ENCODE data around the gene SLC3A2. TPM values are rescaled to one million over a fixed set of nuclear protein-coding genes. Genes with fewer than 3 reads are reported as not detected.

SLC3A2 gene
- total RNA-seq, 1 experiment from 2014 or later: 334 TPM

DNA sequence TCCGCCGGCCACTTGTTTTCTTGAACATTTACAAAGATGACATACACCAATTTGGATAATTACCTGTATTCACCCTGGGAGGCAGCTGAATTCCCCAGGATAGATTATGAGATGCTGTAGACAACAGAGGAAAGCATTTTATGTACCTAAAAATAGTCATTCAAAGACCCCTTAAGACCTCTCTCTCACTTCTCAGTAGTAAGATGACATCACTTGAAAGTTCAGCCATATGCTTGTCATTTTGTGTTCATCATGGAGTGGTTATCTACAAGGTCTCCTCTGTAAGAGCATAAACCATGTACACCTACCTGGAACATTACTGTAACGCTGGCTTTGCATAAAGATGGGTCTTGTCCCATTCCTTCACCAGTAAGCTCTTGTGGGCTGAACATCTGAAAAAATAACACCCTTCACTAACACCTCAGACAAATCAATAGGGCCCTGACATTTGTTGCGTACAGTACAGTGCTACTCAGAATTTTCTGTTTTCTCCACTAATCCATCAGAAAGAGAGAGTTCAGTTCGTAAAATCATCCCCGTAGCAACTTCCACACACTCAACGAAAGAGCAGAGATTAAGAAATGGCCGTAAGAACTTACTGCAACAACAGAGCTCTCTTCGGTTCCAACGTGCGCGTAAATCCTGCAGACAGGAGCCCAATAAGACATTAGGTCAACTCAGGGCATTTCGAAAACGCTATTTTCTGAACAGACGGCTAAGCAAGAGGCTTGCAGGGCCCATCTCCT is 25.7 kb upstream of the SLC3A2 start:
- ATAC-seq: no peak
- Mint-ChIP-seq H3K4me3 (peak overlapping the region; percentile 99), H3K9me3 (no peaks in the 10 kb centered on the region), H3K4me1 (peaks cover 55% of the 10 kb centered on the region), H3K36me3 (peaks cover 57% of the 10 kb centered on the region), H3K27ac (peak overlapping the region; percentile 95), H3K27me3 (ENCODE audit: low read depth) (0 out of 2 replicates have a peak, but pooled peaks cover 4% of the 10 kb centered on the region)
- POLR2A ChIA-PET: interaction anchor here (0.7 to 3.9 kb wide), 15 partner anchors 10 to 190 kb away, joined by 3 to 69 read pairs (median 5); partner anchors contain the start of genes C11orf98, CSKMT, NXF1 and SLC3A2
- CTCF ChIA-PET: no interaction called here
- DNase-seq (ENCODE audit: low spot score): no peak
- TF ChIP-seq SP1 (CRISPR knock-in tag; conservative IDR thresholded peaks at IDR 0.05) (no peak), TEAD1 (CRISPR knock-in tag; IDR thresholded peaks at IDR 0.05) (no peak), MYBL2 (CRISPR knock-in tag; IDR thresholded peaks at IDR 0.05) (no peak), ZNF671 (CRISPR knock-in tag; IDR thresholded peaks at IDR 0.05) (peak; percentile 80; the same call in 1 of the 2 replicates), KAT7 (CRISPR knock-in tag; IDR thresholded peaks at IDR 0.05; ENCODE audit: borderline replicate concordance) (peak; percentile 17; the same call in 1 of the 2 replicates), SMAD3 (CRISPR knock-in tag; IDR thresholded peaks at IDR 0.05; ENCODE audit: borderline replicate concordance) (no peak), ESRRA (CRISPR knock-in tag; IDR thresholded peaks at IDR 0.05; ENCODE audit: borderline replicate concordance) (no peak), JAZF1 (CRISPR knock-in tag; IDR thresholded peaks at IDR 0.05) (no peak), ZNF263 (CRISPR knock-in tag; IDR thresholded peaks at IDR 0.05; ENCODE audit: low read depth) (no peak), NR2C2 (CRISPR knock-in tag; IDR thresholded peaks at IDR 0.05) (no peak), SMAD4 (CRISPR knock-in tag; IDR thresholded peaks at IDR 0.05) (0 out of 2 replicates have a peak, but pooled peaks have one; percentile 72)
- TF ChIP-seq, protein P1, sequence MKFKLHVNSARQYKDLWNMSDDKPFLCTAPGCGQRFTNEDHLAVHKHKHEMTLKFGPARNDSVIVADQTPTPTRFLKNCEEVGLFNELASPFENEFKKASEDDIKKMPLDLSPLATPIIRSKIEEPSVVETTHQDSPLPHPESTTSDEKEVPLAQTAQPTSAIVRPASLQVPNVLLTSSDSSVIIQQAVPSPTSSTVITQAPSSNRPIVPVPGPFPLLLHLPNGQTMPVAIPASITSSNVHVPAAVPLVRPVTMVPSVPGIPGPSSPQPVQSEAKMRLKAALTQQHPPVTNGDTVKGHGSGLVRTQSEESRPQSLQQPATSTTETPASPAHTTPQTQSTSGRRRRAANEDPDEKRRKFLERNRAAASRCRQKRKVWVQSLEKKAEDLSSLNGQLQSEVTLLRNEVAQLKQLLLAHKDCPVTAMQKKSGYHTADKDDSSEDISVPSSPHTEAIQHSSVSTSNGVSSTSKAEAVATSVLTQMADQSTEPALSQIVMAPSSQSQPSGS (CRISPR knock-in tag; IDR thresholded peaks at IDR 0.05; ENCODE audit: borderline replicate concordance, low read depth): no peak
- TF ChIP-seq, protein P2, sequence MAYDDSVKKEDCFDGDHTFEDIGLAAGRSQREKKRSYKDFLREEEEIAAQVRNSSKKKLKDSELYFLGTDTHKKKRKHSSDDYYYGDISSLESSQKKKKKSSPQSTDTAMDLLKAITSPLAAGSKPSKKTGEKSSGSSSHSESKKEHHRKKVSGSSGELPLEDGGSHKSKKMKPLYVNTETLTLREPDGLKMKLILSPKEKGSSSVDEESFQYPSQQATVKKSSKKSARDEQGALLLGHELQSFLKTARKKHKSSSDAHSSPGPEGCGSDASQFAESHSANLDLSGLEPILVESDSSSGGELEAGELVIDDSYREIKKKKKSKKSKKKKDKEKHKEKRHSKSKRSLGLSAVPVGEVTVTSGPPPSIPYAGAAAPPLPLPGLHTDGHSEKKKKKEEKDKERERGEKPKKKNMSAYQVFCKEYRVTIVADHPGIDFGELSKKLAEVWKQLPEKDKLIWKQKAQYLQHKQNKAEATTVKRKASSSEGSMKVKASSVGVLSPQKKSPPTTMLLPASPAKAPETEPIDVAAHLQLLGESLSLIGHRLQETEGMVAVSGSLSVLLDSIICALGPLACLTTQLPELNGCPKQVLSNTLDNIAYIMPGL (CRISPR knock-in tag; IDR thresholded peaks at IDR 0.05): no peak
- TF ChIP-seq, protein P3, sequence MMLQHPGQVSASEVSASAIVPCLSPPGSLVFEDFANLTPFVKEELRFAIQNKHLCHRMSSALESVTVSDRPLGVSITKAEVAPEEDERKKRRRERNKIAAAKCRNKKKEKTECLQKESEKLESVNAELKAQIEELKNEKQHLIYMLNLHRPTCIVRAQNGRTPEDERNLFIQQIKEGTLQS (CRISPR knock-in tag; conservative IDR thresholded peaks at IDR 0.05): no peak
- TF ChIP-seq, protein P4, sequence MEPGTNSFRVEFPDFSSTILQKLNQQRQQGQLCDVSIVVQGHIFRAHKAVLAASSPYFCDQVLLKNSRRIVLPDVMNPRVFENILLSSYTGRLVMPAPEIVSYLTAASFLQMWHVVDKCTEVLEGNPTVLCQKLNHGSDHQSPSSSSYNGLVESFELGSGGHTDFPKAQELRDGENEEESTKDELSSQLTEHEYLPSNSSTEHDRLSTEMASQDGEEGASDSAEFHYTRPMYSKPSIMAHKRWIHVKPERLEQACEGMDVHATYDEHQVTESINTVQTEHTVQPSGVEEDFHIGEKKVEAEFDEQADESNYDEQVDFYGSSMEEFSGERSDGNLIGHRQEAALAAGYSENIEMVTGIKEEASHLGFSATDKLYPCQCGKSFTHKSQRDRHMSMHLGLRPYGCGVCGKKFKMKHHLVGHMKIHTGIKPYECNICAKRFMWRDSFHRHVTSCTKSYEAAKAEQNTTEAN (CRISPR knock-in tag; IDR thresholded peaks at IDR 0.05): no peak; the same call in 1 of the 2 replicates
- TF ChIP-seq, protein P5, sequence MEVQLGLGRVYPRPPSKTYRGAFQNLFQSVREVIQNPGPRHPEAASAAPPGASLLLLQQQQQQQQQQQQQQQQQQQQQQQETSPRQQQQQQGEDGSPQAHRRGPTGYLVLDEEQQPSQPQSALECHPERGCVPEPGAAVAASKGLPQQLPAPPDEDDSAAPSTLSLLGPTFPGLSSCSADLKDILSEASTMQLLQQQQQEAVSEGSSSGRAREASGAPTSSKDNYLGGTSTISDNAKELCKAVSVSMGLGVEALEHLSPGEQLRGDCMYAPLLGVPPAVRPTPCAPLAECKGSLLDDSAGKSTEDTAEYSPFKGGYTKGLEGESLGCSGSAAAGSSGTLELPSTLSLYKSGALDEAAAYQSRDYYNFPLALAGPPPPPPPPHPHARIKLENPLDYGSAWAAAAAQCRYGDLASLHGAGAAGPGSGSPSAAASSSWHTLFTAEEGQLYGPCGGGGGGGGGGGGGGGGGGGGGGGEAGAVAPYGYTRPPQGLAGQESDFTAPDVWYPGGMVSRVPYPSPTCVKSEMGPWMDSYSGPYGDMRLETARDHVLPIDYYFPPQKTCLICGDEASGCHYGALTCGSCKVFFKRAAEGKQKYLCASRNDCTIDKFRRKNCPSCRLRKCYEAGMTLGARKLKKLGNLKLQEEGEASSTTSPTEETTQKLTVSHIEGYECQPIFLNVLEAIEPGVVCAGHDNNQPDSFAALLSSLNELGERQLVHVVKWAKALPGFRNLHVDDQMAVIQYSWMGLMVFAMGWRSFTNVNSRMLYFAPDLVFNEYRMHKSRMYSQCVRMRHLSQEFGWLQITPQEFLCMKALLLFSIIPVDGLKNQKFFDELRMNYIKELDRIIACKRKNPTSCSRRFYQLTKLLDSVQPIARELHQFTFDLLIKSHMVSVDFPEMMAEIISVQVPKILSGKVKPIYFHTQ (CRISPR knock-in tag; IDR thresholded peaks at IDR 0.05): no peak; the same call in 1 of the 2 replicates
- TF ChIP-seq, protein P6, sequence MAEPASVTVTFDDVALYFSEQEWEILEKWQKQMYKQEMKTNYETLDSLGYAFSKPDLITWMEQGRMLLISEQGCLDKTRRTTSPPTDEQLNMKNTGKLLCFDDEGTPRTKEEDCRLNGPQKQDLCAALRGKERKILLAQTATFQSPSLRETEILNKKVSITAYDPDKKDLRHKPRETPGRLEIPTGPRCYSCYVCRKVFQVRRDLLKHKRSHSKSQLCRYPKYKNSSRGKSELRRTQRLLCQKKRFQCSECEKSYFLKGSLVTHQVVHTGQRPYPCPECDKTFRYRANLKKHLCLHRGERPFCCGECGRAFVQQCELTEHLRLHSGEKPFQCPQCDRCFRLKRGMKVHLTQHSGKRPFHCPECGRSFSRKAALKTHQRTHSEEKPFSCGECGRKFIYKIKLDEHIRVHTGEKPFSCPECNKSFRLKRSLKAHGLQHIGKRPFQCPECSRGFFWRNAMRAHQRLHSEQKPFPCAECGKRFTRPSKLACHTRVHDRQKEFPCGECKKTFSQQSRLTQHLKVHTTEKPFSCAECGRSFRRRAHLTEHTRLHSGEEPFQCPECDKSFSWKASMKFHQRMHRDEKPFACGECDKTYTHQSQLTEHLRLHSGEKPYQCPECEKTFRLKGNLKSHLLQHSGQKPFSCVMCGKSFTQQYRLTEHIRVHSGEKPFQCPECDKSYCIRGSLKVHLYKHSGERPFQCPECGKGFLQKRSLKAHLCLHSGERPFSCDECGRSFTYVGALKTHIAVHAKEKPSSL (CRISPR knock-in tag; conservative IDR thresholded peaks at IDR 0.05): no peak
- TF ChIP-seq, protein P7, sequence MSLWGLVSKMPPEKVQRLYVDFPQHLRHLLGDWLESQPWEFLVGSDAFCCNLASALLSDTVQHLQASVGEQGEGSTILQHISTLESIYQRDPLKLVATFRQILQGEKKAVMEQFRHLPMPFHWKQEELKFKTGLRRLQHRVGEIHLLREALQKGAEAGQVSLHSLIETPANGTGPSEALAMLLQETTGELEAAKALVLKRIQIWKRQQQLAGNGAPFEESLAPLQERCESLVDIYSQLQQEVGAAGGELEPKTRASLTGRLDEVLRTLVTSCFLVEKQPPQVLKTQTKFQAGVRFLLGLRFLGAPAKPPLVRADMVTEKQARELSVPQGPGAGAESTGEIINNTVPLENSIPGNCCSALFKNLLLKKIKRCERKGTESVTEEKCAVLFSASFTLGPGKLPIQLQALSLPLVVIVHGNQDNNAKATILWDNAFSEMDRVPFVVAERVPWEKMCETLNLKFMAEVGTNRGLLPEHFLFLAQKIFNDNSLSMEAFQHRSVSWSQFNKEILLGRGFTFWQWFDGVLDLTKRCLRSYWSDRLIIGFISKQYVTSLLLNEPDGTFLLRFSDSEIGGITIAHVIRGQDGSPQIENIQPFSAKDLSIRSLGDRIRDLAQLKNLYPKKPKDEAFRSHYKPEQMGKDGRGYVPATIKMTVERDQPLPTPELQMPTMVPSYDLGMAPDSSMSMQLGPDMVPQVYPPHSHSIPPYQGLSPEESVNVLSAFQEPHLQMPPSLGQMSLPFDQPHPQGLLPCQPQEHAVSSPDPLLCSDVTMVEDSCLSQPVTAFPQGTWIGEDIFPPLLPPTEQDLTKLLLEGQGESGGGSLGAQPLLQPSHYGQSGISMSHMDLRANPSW (CRISPR knock-in tag; conservative IDR thresholded peaks at IDR 0.05; ENCODE audit: low read depth): no peak
- TF ChIP-seq, protein P8, sequence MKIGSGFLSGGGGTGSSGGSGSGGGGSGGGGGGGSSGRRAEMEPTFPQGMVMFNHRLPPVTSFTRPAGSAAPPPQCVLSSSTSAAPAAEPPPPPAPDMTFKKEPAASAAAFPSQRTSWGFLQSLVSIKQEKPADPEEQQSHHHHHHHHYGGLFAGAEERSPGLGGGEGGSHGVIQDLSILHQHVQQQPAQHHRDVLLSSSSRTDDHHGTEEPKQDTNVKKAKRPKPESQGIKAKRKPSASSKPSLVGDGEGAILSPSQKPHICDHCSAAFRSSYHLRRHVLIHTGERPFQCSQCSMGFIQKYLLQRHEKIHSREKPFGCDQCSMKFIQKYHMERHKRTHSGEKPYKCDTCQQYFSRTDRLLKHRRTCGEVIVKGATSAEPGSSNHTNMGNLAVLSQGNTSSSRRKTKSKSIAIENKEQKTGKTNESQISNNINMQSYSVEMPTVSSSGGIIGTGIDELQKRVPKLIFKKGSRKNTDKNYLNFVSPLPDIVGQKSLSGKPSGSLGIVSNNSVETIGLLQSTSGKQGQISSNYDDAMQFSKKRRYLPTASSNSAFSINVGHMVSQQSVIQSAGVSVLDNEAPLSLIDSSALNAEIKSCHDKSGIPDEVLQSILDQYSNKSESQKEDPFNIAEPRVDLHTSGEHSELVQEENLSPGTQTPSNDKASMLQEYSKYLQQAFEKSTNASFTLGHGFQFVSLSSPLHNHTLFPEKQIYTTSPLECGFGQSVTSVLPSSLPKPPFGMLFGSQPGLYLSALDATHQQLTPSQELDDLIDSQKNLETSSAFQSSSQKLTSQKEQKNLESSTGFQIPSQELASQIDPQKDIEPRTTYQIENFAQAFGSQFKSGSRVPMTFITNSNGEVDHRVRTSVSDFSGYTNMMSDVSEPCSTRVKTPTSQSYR (CRISPR knock-in tag; IDR thresholded peaks at IDR 0.05): no peak
